HuH-7.5 (cell line): Measurements from ENCODE around the gene FAM110D.

ENCODE experiments used
- DNase-seq: peaks from one replicate; pipeline ENCODE4 v3.0.0; 2011; ENCODE audit warnings: low spot score

FAM110D gene

GRCh38 chr1:26158908-26159742, at the start of gene FAM110D:
Gene FAM110D (plus strand): TSS chr1:26159079. CDS start chr1:26161292, 2,213 bp downstream.
- no peak for DNase-seq

GRCh38 chr1:26109229-26110164, 49.4 kb upstream of the FAM110D start:
- no peak for DNase-seq

GRCh38 chr1:26110731-26111529, 47.9 kb upstream of the FAM110D start:
- DNase-seq = peak; percentile 83

DNA sequence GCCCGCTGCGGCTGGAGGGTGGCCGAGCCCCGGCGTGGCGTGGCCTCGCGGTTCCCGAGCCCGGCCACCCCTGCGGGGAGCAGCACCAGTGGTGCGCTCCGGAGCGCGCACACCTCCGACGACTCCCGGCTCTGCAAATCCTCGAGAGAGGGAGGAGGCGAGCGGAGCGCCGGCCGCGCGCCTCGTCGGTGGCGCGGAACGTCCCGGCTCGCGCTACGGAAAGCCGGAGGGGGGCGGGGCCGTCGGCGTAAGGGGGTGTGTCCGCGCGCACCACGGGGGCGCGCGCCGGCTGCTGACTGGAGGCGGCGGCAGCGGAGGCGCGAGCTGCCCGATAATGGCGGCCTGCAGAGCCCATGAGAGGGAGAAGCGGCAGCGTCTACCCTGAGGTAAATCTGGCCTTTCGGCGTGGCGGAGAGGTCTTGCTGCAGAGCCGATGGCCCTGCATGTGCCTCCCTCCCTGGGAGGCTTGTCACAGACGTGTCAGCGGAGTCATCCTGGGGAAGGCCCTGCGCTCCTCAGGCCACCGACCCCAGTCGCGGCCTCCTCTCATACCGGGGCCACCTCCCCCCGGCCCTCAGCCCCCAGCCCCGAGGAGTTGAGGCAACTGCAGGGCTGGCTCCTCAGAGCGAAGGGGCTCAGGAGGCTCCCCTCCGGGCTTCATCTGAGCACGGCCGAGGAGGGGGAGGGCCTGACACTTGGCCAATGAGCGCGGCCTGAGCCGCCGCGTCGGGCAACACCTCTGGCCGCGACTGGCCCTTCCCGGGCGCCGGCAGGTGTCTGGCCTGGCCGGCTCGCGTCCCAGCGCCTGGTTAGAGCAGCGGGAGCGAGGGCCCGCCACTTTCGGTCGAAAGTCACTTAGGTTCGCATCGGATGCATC, 47.1 kb upstream of the FAM110D start, which contains the start of gene PDIK1L:
Gene PDIK1L, plus strand, starts transcription at position 295 of the 877 bp plus-strand sequence. CDS start 2,485 bp downstream, outside the sequence.
- peak; percentile 79 for DNase-seq

GRCh38 chr1:26112407-26112775, 46.5 kb upstream of the FAM110D start:
- peak; percentile 33 for DNase-seq

- DNase-seq = no peak
Measured at GRCh38 chr1:26114165-26114927, 44.5 kb upstream of the FAM110D start.

DNA sequence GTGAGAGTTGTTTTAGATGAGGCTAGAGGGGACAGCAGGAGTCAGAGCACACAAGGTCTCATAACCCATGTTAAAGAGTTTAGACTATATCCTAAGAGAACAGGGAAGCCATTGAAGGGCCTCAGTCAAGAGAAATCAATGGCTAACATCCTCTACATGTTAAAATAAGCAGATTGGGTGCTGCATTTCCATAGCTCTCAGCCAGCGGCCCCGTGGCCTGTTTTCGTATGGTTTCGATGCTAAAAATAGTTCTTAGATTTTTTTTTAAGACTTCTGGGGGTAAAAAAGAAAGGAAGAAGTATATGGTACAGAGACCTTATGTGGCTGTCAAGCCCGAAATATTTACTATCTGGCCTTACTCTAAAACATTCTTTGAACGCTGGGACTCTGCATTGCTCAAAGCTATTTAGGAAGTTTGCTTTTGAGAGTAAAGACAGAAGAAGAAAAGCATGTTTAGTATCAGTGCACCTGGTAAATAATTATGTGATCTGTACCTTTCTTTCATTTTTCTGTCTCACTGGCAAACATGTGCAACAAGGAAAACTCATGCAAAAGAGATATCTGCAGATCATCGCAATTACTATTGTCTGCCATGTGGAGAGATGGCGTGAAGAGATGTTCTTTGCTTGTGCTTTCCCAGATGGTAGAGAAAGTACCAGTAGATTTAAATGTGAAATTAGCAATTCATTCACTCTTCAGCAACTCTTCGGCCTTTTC, 38.8 kb upstream of the FAM110D start:
- DNase-seq = no peak

- no peak for DNase-seq
Measured at GRCh38 chr1:26121854-26122773, 36.8 kb upstream of the FAM110D start.

- DNase-seq = no peak
Measured at GRCh38 chr1:26122988-26123973, 35.6 kb upstream of the FAM110D start.

- no peak for DNase-seq
Measured at GRCh38 chr1:26124418-26125331, 34.2 kb upstream of the FAM110D start.

DNA sequence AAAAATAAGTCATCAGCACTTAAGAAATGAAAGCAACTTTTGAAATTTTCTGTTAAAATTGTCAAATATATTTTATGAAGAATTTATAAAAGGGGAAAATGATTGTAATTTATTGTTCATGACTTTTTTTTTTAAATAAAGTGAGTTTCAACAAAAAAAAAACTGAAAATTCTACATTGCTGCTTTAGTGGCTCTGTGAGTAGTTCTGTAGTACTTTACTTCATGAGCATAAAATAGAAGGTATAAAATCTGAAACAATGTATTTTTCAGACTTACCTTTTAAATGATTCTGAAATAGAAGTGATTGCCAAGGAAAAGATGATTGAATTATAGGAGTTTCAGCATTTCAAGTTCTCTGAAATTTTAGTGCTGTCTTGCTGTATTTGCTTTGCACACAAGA, 33.5 kb upstream of the FAM110D start:
- no peak for DNase-seq

- no peak for DNase-seq
Measured at GRCh38 chr1:26125946-26126320, 32.9 kb upstream of the FAM110D start.

- no peak for DNase-seq
Measured at GRCh38 chr1:26126321-26127084, 32.4 kb upstream of the FAM110D start.

DNA sequence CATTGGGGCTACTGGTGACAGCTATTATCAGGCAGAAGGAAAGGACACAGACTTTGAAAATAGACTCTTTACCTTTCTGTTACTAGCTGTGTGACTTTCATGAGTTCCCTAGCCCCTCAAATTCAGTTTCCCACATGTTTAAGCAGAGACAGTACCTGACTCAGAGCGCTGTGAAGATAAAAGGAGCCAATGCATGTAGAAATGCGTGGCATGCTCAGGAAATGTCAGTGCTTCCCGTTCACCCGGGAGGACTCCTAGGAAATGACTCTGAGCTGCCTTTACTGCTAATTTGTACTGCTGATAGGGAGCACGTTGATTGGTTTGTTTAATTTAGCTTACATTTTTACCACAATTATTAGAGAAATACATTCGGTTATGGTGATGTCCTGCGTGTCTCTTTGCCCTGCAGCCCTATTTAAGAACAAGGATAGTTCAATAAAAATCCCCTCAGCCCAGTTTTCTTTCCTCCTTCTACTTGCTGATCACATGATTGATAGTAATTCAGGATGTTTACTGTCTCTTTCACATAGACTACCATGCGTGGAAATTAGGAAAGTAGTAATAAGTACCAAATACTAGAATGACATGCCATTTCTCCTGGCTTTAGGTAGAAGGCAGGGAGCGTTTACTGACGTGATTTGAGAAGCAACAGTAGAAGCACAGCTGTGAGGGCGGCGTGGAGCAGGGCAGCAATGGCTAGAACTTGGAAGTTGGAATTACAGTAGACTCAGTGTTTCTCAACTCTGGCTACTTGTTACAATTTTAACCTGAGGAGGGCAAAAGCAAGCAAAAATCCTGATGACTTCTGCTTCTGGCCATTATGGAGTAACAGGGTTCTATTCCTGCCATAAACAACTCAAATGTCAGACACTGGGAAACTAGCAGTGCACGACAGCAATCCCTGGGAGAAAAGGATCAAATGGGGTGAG, 31.4 kb upstream of the FAM110D start:
- no peak for DNase-seq
